Lung (tissue), 12 donors: Measurements from ENCODE around the gene MDK. TPM values are rescaled to one million over a fixed set of nuclear protein-coding genes. Genes with fewer than 3 reads are reported as not detected.

Experiments used
- ATAC-seq: fragments of 200-7000 bp; cut with Tn5 transposase; one replicate; pipeline ENCODE4 v1.9.1; 2020; ENCODE audit warnings: moderate number of reproducible peaks; ENCODE audit not compliant: insufficient read depth, low FRiP score
- DNase-seq, 3 donors: peaks; one replicate each; pipeline ENCODE4 v3.0.0-alpha.2; 2013 to 2017
- H3K27ac ChIP-seq, 2 donors: one replicate each; pipeline ENCODE4 v1.5.1; 2013; ENCODE audit warnings: mild to moderate bottlenecking in 2 of 2, moderate library complexity in 2 of 2, control low read depth in 1 of 2, inconsistent platforms in 1 of 2, low read depth in 1 of 2, low read length in 1 of 2
- H3K27me3 ChIP-seq, 3 donors: one replicate each; pipeline ENCODE4 v1.5.1; 2013; ENCODE audit warnings: low read length in 2 of 3; ENCODE audit not compliant: control insufficient read depth in 3 of 3, insufficient read depth in 3 of 3
- H3K36me3 ChIP-seq, 4 donors: one replicate each; pipeline ENCODE4 v1.5.1; 2013; ENCODE audit warnings: low read length in 4 of 4, mild to moderate bottlenecking in 1 of 4, moderate library complexity in 1 of 4; ENCODE audit not compliant: control insufficient read depth in 4 of 4, insufficient read depth in 4 of 4
- H3K4me1 ChIP-seq, 5 donors: one replicate each; pipeline ENCODE4 v1.5.1; 2013; ENCODE audit warnings: low read length in 5 of 5, mild to moderate bottlenecking in 2 of 5, moderate library complexity in 1 of 5; ENCODE audit not compliant: control insufficient read depth in 5 of 5, insufficient read depth in 5 of 5
- H3K4me3 ChIP-seq: one replicate; pipeline ENCODE4 v1.5.1; 2013; ENCODE audit warnings: mild to moderate bottlenecking, control low read depth, moderate library complexity
- H3K9ac ChIP-seq, 2 donors: one replicate each; pipeline ENCODE4 v1.5.1; 2013; ENCODE audit warnings: low read length in 2 of 2, control low read depth in 1 of 2; ENCODE audit not compliant: insufficient read depth in 1 of 2
- H3K9me3 ChIP-seq, 4 donors: one replicate each; pipeline ENCODE4 v1.5.1; 2013; ENCODE audit warnings: low read length in 3 of 4, mild to moderate bottlenecking in 1 of 4, moderate library complexity in 1 of 4; ENCODE audit not compliant: control insufficient read depth in 4 of 4, insufficient read depth in 3 of 4
- WGBS, 2 donors: extraction: QIAGEN DNeasy Blood & Tissue Kit; methylation state at CpG; one replicate each; pipeline ENCODE4 v1.1.7; 2013; 5-methylcytosine and 5-hydroxymethylcytosine counted together
- polyA plus RNA-seq, 2 donors: library from polyadenylated mRNA; stranded (reverse); fragments of 200-250 nt; gene quantifications; one replicate each; pipeline ENCODE4 v1.2.1, GENCODE V29; 2013
- total RNA-seq, 2 donors: library from RNA; depleted of rRNA in 1 of 2; stranded (reverse); fragments of >200 nt in 1 of 2; gene quantifications; one replicate each; pipeline ENCODE4 v1.2.1, GENCODE V29; 2014 to 2021
- TF ChIP-seq, protein P1 (sequence below): IDR thresholded peaks from 2 replicates; pipeline ENCODE4 v1.5.1; 2012; ENCODE audit warnings: mild to moderate bottlenecking; ENCODE audit errors: control extremely low read depth, extremely low read depth
- donor health status: control.
- donor health status: control.
- donor health status: Bipolar disorder and iron deficiency.
- donor health status: healthy.
- donor health status: DM: yes; HTN: yes; CAD: no.

Gene MDK
- total and polyA plus RNA-seq, 4 donors, result 26.9 to 134 (median 41.5) TPM

DNA sequence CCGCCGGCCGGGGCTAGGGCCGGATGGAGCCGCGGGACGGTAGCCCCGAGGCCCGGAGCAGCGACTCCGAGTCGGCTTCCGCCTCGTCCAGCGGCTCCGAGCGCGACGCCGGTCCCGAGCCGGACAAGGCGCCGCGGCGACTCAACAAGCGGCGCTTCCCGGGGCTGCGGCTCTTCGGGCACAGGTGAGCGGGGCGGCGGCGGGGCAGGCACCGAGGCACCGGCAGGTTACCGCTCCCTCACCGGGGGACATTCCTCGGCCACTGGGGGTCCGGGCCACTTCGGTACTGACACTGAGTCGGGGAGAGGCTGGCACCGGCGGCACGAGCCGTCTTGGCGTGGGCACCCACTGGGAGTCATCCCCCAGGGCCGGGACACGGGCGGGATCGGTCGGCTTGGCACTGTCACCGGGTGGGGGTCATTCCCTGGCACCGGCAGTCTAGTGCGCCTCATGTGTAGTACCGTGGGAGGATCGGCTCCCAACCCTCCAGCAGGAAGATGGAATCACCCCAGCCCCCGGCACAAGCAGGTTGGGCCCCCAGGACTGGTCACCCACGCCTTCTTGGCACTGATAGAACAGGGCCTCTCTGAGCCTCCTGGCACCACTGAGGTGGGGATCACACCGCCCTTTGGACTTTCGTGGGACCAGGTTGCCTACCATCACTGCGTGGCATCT lies 33.7 kb upstream of the MDK start:
- no peak for DNase-seq
- ATAC-seq, result no peak
- TF ChIP-seq, protein P1, sequence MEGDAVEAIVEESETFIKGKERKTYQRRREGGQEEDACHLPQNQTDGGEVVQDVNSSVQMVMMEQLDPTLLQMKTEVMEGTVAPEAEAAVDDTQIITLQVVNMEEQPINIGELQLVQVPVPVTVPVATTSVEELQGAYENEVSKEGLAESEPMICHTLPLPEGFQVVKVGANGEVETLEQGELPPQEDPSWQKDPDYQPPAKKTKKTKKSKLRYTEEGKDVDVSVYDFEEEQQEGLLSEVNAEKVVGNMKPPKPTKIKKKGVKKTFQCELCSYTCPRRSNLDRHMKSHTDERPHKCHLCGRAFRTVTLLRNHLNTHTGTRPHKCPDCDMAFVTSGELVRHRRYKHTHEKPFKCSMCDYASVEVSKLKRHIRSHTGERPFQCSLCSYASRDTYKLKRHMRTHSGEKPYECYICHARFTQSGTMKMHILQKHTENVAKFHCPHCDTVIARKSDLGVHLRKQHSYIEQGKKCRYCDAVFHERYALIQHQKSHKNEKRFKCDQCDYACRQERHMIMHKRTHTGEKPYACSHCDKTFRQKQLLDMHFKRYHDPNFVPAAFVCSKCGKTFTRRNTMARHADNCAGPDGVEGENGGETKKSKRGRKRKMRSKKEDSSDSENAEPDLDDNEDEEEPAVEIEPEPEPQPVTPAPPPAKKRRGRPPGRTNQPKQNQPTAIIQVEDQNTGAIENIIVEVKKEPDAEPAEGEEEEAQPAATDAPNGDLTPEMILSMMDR, result no peak
- peak overlapping the region in 1 of 2 donors; percentile 47 for H3K9ac ChIP-seq
- 2 to 17% methylated on average over 61 to 63 of the region's 63 CpGs for WGBS, 2 donors
- H3K4me1 ChIP-seq, result peaks cover 3 to 29% (median 16%) of the 10 kb centered on the region in 5 donors
- H3K27me3 ChIP-seq, result peaks cover 0 to 5% (median 0%) of the 10 kb centered on the region in 3 donors
- H3K9me3 ChIP-seq, result no peaks in the 10 kb centered on the region
- peaks cover 0 to 1% (median 0%) of the 10 kb centered on the region in 4 donors for H3K36me3 ChIP-seq
- peak overlapping the region; percentile 41 to 76 for H3K27ac ChIP-seq
- H3K4me3 ChIP-seq, result peak overlapping the region; percentile 67

DNA sequence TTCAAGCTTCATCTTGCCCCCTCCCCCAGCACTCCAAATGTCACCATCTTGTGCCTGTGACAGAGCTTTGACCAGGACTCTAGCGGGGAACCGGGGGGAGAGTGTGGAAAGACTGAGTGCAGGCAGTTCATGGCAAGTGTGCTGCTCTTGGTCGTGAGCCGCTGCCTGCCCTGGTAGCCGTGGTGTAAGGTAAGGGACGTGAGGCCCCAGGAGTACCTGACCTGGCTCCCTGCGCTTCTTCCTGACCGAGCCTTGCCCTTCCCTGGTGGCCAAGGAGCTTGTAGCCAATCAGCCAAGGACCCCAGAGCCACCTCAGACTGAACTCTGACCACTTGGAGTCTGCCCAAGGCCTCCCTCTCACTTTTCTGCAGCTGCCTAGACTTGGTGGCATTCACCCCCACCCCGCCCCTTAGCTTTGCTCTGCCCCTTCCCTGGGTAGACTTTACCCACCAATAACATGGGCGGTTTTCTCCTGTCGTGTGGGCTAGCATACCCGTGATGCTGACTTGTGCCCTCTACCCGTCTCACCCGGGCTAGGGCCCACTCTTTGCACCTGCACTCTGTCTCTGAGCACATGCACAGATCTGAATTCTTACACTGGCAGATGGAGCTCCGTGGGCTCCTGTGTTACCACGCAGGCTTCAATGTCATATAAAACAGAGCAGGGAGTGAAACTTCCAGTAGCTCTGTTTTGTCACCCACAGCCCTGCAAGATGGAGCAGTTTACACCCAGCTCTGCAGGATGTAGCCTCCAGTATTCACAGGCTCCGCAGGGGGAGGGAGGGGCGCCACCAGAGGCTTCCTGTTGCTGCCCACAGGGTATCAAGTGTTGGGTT lies 32.7 kb upstream of the MDK start:
- WGBS, 2 donors, result 39 to 49% methylated on average over 18 of the region's 18 CpGs
- H3K9me3 ChIP-seq, result no peaks in the 10 kb centered on the region
- ATAC-seq (no peak), DNase-seq (no peak)
- TF ChIP-seq, protein P1, result no peak
- peak overlapping the region in 1 of 2 donors; percentile 76 for H3K27ac ChIP-seq
- peak overlapping the region; percentile 67 for H3K4me3 ChIP-seq
- peaks cover 3 to 32% (median 15%) of the 10 kb centered on the region in 5 donors for H3K4me1 ChIP-seq
- peaks cover 0 to 5% (median 0%) of the 10 kb centered on the region in 3 donors for H3K27me3 ChIP-seq
- peaks cover 0 to 4% (median 0%) of the 10 kb centered on the region in 4 donors for H3K36me3 ChIP-seq
- no peak overlapping the region for H3K9ac ChIP-seq

DNA sequence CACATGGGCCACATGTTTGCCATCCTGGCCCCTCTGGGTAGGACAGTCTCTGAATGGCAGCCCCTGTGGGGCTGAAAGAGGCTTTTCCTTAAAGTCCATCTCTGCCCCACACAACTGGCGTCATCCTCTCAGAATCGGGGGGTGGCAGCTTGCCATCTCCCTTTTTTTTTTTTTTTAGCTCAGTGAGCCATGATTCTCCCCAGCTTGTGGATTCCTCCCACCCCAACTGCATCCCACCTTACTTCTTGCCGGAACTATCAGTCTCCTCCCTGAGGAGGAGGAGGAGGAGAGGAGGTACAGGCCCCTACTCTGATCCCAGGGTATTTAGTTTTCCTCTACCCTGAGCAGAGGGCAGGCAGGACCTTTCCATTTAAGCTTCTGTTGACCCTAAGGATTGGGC lies 30.8 kb upstream of the MDK start:
- H3K36me3 ChIP-seq, result peaks cover 0 to 4% (median 0%) of the 10 kb centered on the region in 4 donors
- peaks cover 0 to 5% (median 0%) of the 10 kb centered on the region in 3 donors for H3K27me3 ChIP-seq
- H3K9ac ChIP-seq, result no peak overlapping the region
- H3K27ac ChIP-seq, result no peak overlapping the region
- H3K4me1 ChIP-seq, result peaks cover 3 to 33% (median 15%) of the 10 kb centered on the region in 5 donors
- DNase-seq (no peak), ATAC-seq (no peak)
- TF ChIP-seq, protein P1, result no peak
- 59 to 63% methylated on average over 3 of the region's 3 CpGs for WGBS, 2 donors
- no peak overlapping the region for H3K4me3 ChIP-seq
- H3K9me3 ChIP-seq, result no peaks in the 10 kb centered on the region
